Astrocyte of the cerebellum (primary cell): ENCODE results near the gene DNM1.
A peak's percentile ranks its signal among the peaks of the same experiment; 100 is the strongest.

ENCODE experiments used
- DNase-seq: peaks from one replicate; pipeline ENCODE4 v3.0.0-alpha.2; 2011; ENCODE audit warnings: low read depth
- H3K4me3 ChIP-seq: 2 replicates; pipeline ENCODE4 v1.5.1; 2011; ENCODE audit warnings: mild to moderate bottlenecking, low read depth, low read length, moderate library complexity
- CTCF ChIP-seq: IDR thresholded peaks from 2 replicates; pipeline ENCODE4 v1.5.1; 2012; ENCODE audit warnings: low read length, low read depth, moderate library complexity, mild to moderate bottlenecking; ENCODE audit errors: missing control alignments
- in situ Hi-C: cut with HindIII; loops from 2 replicates; pipeline ENCODE4 v1.10.0; 2017; ENCODE audit warnings: low sequenced_read_pairs

The DNM1 gene

GRCh38 chr9:128285033-128285784, 82.0 kb downstream of the DNM1 start:
- in situ Hi-C loops = no loop called here
- no peak for TF ChIP-seq CTCF
- no peak for DNase-seq
- H3K4me3 ChIP-seq = no peak overlapping the region

GRCh38 chr9:128286440-128286839, 83.3 kb downstream of the DNM1 start:
- in situ Hi-C loops = no loop called here

DNA sequence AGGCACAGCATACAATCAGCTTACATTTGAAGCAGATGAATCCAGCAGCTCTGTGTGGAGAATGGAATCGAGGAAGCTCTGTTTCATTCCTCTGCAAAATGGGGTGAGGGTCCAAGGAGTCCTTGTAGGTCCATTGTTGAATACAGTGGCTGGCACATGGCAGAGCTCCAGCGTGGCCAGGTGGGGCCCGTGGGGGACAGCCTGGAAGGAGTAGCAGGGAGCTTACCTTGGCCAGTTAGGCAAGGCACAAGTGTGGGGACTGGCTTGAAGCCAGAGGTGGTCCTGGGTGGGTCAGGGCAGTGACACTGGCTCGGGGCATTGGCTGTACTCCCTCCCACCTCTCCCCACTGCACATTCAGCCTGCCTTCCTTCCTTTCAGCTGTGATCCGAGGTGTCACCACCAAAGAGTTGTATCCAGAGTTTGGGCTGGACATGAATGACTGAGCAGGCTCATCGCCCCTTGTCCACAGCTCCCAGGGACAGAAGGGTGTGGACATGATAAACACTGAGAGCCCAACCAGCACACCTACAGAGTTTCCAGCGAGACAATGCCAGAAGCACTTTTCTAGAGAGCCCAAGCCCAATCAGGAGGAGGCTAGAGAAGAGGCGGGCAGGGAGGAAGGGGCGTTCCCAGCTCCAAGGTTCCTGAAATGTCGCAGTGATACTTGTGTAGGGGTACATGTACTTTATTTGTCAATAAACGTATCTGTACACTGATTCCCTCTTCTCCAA, 85.3 kb downstream of the DNM1 start:
- DNase-seq = no peak
- in situ Hi-C loops = no loop called here
- H3K4me3 ChIP-seq = no peak overlapping the region
- TF ChIP-seq CTCF = no peak

More at GRCh38 chr9:128286440-128286839, 83.3 kb downstream of the DNM1 start:
- H3K4me3 ChIP-seq = no peak overlapping the region
- no peak for TF ChIP-seq CTCF
- peak; percentile 60 for DNase-seq

DNA sequence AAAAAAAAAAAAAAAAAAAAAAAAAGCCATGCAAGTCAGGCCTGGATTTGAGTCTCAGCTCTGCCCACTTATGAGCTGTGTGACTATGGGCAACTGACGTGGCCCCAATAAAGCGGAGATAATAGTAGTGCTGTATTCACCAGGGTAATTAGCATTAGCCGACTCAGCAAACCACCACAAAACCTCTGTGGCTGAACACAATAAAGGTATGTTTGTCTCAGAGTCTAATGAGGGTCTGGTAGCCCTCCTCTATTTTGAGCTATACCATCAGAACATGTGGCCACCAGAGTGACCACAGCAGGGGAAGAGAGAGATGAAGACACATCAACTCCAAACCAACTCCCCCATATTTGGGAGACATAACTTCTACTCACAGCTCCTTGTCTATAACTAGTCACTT, 88.8 kb downstream of the DNM1 start:
- DNase-seq = no peak
- no peak overlapping the region for H3K4me3 ChIP-seq
- TF ChIP-seq CTCF = no peak
- in situ Hi-C loops = no loop called here

GRCh38 chr9:128293091-128293490, 89.9 kb downstream of the DNM1 start:
- DNase-seq = no peak
- in situ Hi-C loops = no loop called here
- no peak for TF ChIP-seq CTCF
- no peak overlapping the region for H3K4me3 ChIP-seq

DNA sequence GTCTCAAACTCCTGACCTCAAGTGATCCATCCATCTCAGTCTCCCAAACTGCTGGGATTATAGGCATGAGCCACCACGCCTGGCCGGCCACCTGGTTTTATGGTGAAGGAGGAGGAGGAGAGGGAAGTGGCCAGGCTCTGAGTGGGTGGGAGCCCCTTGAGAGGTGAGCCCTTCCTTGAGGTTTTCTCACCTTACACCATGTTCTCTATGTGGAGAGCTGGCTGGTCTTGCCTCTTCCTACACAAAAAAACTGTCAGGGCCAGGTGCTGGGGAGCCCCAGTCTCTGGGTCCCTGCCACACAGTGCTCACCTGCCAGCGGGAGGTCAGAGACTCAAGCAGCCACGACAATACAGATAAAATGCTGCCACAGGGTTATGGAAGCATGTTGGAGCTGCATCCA, 91.0 kb downstream of the DNM1 start:
- in situ Hi-C loops = no loop called here
- no peak for TF ChIP-seq CTCF

More for the DNA sequence above, 91.0 kb downstream of the DNM1 start:
- no peak overlapping the region for H3K4me3 ChIP-seq
- no peak for DNase-seq
